NT2/D1 (cell line): ENCODE data around the gene SEPTIN5.

Experiments used
- DNase-seq: peaks from one replicate; pipeline ENCODE4 v3.0.0-alpha.2; 2011; ENCODE audit warnings: low read depth, low spot score
- H3K27me3 ChIP-seq: 2 replicates; pipeline ENCODE4 v1.6.0; 2011; ENCODE audit warnings: mild to moderate bottlenecking; ENCODE audit not compliant: insufficient read length, insufficient read depth
- H3K36me3 ChIP-seq: 2 replicates; pipeline ENCODE4 v1.6.1; 2011; ENCODE audit warnings: mild to moderate bottlenecking, low read length, mixed read lengths; ENCODE audit not compliant: insufficient read depth, insufficient read length
- H3K4me1 ChIP-seq: 2 replicates; pipeline ENCODE4 v1.5.1; 2011; ENCODE audit not compliant: insufficient read depth, insufficient read length
- H3K4me3 ChIP-seq: 2 replicates; pipeline ENCODE4 v1.5.1; 2011; ENCODE audit warnings: low read depth; ENCODE audit not compliant: insufficient read length
- H3K9ac ChIP-seq: 2 replicates; pipeline ENCODE4 v1.6.0; 2011; ENCODE audit warnings: low read depth; ENCODE audit not compliant: insufficient read length
- H3K9me3 ChIP-seq: 2 replicates; pipeline ENCODE4 v1.5.1; 2011; ENCODE audit warnings: mild to moderate bottlenecking, low read length; ENCODE audit not compliant: insufficient read depth
- SUZ12 ChIP-seq: IDR thresholded peaks from 2 replicates; pipeline ENCODE4 v1.6.1; 2011; ENCODE audit not compliant: insufficient read length, insufficient read depth; ENCODE audit errors: extremely low read depth
- YY1 ChIP-seq: IDR thresholded peaks from 2 replicates; pipeline ENCODE4 v1.6.1; 2011; ENCODE audit not compliant: insufficient read length, insufficient read depth
- ZNF274 ChIP-seq: IDR thresholded peaks from 2 replicates; pipeline ENCODE4 v1.6.1; 2011; ENCODE audit warnings: mild to moderate bottlenecking, low read depth, low read length

SEPTIN5 gene

GRCh38 chr22:19686946-19687345 lies 27.4 kb upstream of the SEPTIN5 start:
- Histone ChIP-seq H3K9ac (no peak overlapping the region), H3K4me3 (no peak overlapping the region), H3K9me3 (no peaks in the 10 kb centered on the region), H3K4me1 (peaks cover 4% of the 10 kb centered on the region), H3K27me3 (no peaks in the 10 kb centered on the region), H3K36me3 (no peaks in the 10 kb centered on the region)
- DNase-seq: no peak
- TF ChIP-seq SUZ12 (no peak), YY1 (no peak), ZNF274 (no peak)

GRCh38 chr22:19687561-19688300 lies 26.6 kb upstream of the SEPTIN5 start:
- Histone ChIP-seq H3K9me3 (no peaks in the 10 kb centered on the region), H3K9ac (no peak overlapping the region), H3K36me3 (no peaks in the 10 kb centered on the region), H3K27me3 (no peaks in the 10 kb centered on the region), H3K4me3 (no peak overlapping the region), H3K4me1 (peaks cover 4% of the 10 kb centered on the region)
- no peak for TF ChIP-seq ZNF274
- no peak for TF ChIP-seq SUZ12
- TF ChIP-seq YY1: no peak
- DNase-seq: no peak

- DNase-seq: no peak
- Histone ChIP-seq H3K27me3 (no peaks in the 10 kb centered on the region), H3K9ac (no peak overlapping the region), H3K4me1 (peaks cover 4% of the 10 kb centered on the region), H3K9me3 (no peaks in the 10 kb centered on the region), H3K4me3 (no peak overlapping the region), H3K36me3 (no peaks in the 10 kb centered on the region)
- TF ChIP-seq ZNF274: no peak
- no peak for TF ChIP-seq SUZ12
- TF ChIP-seq YY1: no peak
Observed at GRCh38 chr22:19688301-19689290, 25.7 kb upstream of the SEPTIN5 start.

- Histone ChIP-seq H3K4me3 (no peak overlapping the region), H3K9me3 (no peaks in the 10 kb centered on the region), H3K36me3 (no peaks in the 10 kb centered on the region), H3K27me3 (no peaks in the 10 kb centered on the region), H3K9ac (no peak overlapping the region), H3K4me1 (peaks cover 9% of the 10 kb centered on the region)
- TF ChIP-seq ZNF274: no peak
- TF ChIP-seq YY1: no peak
- no peak for TF ChIP-seq SUZ12
- DNase-seq: no peak
Observed at GRCh38 chr22:19689408-19689807, 24.9 kb upstream of the SEPTIN5 start.

GRCh38 chr22:19691007-19691720 lies 23.1 kb upstream of the SEPTIN5 start:
- no peak for DNase-seq
- Histone ChIP-seq H3K9me3 (no peaks in the 10 kb centered on the region), H3K36me3 (no peaks in the 10 kb centered on the region), H3K4me3 (peak overlapping the region; percentile 2), H3K4me1 (peaks cover 12% of the 10 kb centered on the region), H3K9ac (peak overlapping the region; percentile 54), H3K27me3 (no peaks in the 10 kb centered on the region)
- TF ChIP-seq ZNF274: no peak
- no peak for TF ChIP-seq SUZ12
- TF ChIP-seq YY1: no peak

- TF ChIP-seq SUZ12: no peak
- Histone ChIP-seq H3K36me3 (no peaks in the 10 kb centered on the region), H3K27me3 (no peaks in the 10 kb centered on the region), H3K9me3 (no peaks in the 10 kb centered on the region), H3K4me1 (peaks cover 13% of the 10 kb centered on the region), H3K4me3 (peak overlapping the region; percentile 2), H3K9ac (peak overlapping the region; percentile 54)
- no peak for DNase-seq
Observed at GRCh38 chr22:19691721-19692341, 22.5 kb upstream of the SEPTIN5 start.
